GM13977 (cell line): ENCODE data around the gene RORC.

ENCODE experiments used
- DNase-seq: peaks from one replicate; pipeline ENCODE4 v3.0.0; 2012; ENCODE audit warnings: low spot score
- CTCF ChIP-seq: IDR thresholded peaks from 2 replicates; pipeline ENCODE4 v1.5.1; 2012; ENCODE audit warnings: mild to moderate bottlenecking, control low read depth; ENCODE audit not compliant: insufficient read depth; ENCODE audit errors: extremely low read depth, missing control alignments
- in situ Hi-C: fragments of 300-500 bp; cut with MboI; formaldehyde crosslinking; loops from one replicate; pipeline ENCODE4 v1.12.0; 2022; ENCODE audit warnings: low sequenced_read_pairs, low pct_unique_long_range_greater_than_20kb, mixed read lengths, inconsistent platforms; ENCODE audit not compliant: unreplicated experiment

Gene RORC

GRCh38 chr1:151829352-151830046 is 2.1 kb downstream of the RORC start:
- in situ Hi-C loops = no loop called here
- TF ChIP-seq CTCF = no peak
- no peak for DNase-seq

- no peak for DNase-seq
- TF ChIP-seq CTCF = no peak
- in situ Hi-C loops = no loop called here
These were observed 2.7 kb downstream of the RORC start for GRCh38 chr1:151828921-151829320.

DNA sequence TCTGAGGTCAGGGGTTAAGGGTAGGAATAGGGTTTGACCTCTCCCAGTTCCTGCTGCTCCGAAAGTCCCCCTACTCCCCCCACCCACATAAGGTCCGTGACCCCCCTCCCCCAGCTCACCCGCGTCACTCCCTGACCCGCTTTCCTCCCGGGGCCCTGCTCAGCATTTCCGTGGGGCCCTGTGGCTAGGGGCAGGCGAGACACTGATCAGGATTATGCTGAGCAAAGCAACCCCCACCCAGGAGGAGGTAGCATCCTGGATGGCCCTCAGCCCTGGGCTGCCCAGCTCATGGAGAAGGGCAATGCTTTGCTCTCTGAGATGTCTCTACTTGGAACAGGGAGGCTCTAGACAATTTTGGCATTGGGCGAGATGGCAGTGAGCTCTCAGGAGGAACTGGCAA is 3.7 kb downstream of the RORC start:
- no peak for TF ChIP-seq CTCF
- DNase-seq = no peak
- in situ Hi-C loops = no loop called here

DNA sequence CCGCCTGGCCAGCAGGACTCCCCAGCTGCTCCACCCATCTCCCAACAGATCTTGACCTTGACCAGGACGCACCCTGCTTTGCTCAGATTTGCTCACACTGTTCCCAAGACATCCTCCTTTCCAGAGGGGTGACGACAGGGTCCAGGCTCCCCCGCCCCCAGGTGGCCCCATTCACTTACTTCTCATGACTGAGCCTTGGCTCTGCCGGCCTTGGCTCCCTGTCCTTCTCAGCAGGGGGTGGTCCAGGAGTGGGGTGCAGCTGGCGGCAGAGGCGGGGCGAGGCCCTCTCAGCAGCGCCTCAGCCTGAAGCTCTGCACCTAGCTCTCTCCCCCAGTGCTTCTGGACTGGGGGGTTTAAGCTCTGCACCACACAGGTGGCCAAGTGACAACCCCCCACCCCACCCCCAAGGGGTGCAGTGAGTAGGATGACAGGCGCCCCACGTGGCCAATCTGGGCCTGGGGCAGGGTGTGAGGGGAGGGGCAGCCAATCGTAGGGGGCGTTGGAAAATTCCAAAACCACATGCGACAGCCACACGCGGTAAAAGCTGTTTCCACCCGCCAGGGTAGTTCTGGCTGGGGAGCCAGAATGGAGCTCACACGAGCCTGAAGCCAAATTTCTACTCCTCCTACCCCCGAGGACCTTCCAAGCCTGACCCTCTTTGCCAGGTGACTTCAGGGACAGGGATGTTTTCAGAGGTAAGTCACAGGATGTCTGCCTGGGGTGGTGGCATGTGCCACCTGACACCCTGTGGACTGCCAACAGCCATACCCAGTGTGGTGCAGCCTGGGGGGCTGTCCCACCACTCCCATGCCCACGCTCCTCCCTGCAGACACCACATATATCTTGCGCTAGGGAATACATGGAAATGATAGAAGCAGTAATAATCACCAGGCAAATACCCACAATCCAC is 5.6 kb downstream of the RORC start:
- no peak for DNase-seq
- in situ Hi-C loops = no loop called here
- TF ChIP-seq CTCF = no peak

- no peak for TF ChIP-seq CTCF
- in situ Hi-C loops = no loop called here
- DNase-seq = no peak
These were observed 6.4 kb downstream of the RORC start for GRCh38 chr1:151825204-151825603.

GRCh38 chr1:151823175-151823574 is 8.4 kb downstream of the RORC start:
- DNase-seq = no peak
- in situ Hi-C loops = no loop called here
- TF ChIP-seq CTCF = no peak
